ENCODE data around the gene AZIN2. TPM values are rescaled to one million over a fixed set of nuclear protein-coding genes. Genes with fewer than 3 reads are reported as not detected.

The AZIN2 gene
- total and polyA plus RNA-seq, 2 of the 13 experiments (the other 11 are each of a cell fraction or from before 2014, with no cell fraction given) = 1.7 to 3.5 TPM

DNA sequence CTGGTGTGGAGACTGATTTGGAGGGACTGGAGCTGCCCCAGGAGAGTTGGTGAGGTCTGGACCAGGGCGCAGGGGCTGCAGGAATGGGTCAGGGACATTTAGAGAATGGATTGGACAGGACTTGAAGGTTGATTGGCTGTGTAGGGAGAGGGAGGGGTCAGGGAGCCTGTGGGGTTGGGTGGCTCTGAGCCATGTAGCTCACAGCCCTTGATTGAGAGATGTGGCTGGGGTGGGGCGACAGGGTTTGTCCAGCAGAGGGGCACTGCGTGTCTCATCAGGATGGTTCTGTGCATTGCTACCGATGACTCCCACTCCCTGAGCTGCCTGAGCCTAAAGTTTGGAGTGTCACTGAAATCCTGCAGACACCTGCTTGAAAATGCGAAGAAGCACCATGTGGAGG lies 12.1 kb downstream of the AZIN2 start (continued):
- TF ChIP-seq, protein P1, sequence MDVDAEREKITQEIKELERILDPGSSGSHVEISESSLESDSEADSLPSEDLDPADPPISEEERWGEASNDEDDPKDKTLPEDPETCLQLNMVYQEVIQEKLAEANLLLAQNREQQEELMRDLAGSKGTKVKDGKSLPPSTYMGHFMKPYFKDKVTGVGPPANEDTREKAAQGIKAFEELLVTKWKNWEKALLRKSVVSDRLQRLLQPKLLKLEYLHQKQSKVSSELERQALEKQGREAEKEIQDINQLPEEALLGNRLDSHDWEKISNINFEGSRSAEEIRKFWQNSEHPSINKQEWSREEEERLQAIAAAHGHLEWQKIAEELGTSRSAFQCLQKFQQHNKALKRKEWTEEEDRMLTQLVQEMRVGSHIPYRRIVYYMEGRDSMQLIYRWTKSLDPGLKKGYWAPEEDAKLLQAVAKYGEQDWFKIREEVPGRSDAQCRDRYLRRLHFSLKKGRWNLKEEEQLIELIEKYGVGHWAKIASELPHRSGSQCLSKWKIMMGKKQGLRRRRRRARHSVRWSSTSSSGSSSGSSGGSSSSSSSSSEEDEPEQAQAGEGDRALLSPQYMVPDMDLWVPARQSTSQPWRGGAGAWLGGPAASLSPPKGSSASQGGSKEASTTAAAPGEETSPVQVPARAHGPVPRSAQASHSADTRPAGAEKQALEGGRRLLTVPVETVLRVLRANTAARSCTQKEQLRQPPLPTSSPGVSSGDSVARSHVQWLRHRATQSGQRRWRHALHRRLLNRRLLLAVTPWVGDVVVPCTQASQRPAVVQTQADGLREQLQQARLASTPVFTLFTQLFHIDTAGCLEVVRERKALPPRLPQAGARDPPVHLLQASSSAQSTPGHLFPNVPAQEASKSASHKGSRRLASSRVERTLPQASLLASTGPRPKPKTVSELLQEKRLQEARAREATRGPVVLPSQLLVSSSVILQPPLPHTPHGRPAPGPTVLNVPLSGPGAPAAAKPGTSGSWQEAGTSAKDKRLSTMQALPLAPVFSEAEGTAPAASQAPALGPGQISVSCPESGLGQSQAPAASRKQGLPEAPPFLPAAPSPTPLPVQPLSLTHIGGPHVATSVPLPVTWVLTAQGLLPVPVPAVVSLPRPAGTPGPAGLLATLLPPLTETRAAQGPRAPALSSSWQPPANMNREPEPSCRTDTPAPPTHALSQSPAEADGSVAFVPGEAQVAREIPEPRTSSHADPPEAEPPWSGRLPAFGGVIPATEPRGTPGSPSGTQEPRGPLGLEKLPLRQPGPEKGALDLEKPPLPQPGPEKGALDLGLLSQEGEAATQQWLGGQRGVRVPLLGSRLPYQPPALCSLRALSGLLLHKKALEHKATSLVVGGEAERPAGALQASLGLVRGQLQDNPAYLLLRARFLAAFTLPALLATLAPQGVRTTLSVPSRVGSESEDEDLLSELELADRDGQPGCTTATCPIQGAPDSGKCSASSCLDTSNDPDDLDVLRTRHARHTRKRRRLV (CRISPR knock-in tag; IDR thresholded peaks at IDR 0.05) = no peak
- TF ChIP-seq FOXA1 (IDR thresholded peaks at IDR 0.05) (no peak), FOXA1 (CRISPR knock-in tag; IDR thresholded peaks at IDR 0.05) (no peak)

DNA sequence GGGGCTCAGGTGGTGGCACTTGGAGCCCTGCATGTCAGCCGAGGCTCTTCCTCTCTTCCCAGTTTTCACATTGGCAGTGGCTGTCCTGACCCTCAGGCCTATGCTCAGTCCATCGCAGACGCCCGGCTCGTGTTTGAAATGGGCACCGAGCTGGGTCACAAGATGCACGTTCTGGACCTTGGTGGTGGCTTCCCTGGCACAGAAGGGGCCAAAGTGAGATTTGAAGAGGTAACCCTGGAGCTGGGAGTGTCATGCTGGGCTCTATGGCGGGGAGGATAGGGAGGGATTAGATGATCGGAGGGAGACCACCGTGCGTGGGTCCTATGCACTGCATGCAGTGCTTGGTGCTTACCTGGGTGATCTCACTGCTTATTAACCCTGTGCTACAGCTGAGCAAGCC lies 13.5 kb downstream of the AZIN2 start:
- Histone ChIP-seq H4K20me1 (ENCODE audit: insufficient read depth, low read length) (no peaks in the 10 kb centered on the region), H3K79me2 (ENCODE audit: insufficient read depth, low read length) (no peaks in the 10 kb centered on the region), H3K4me3 (replicated peaks in 1 of 3; ENCODE audit: insufficient read depth in 1 of 3, low read depth in 2 of 3, low read length in 3 of 3) (no peak overlapping the region), H3K9me3 (ENCODE audit: low read length) (no peaks in the 10 kb centered on the region), H3K4me2 (ENCODE audit: low read depth, low read length) (no peak overlapping the region), H3K4me1 (ENCODE audit: insufficient read depth, low read length) (no peaks in the 10 kb centered on the region), H3K27me3 (ENCODE audit: control insufficient read depth in 1 of 2, insufficient read depth in 2 of 2, low read length in 2 of 2) (no peaks in the 10 kb centered on the region; a peak in 1 of 5 replicates), H2AFZ (ENCODE audit: low read length) (no peak overlapping the region), H3K36me3 (replicated peaks in 1 of 2; ENCODE audit: control insufficient read depth in 1 of 2, insufficient read depth in 2 of 2, low read length in 2 of 2) (peaks cover 0 to 2% of the 10 kb centered on the region in 2 experiments; a peak in 1 of 5 replicates), H3K27ac (ENCODE audit: extremely low read length, insufficient read depth, low read length) (no peak overlapping the region), H3K9ac (ENCODE audit: insufficient read depth, low read depth, low read length) (no peak overlapping the region)
- CTCF ChIA-PET (ENCODE audit: low intra/inter-chr PET ratio, low total read pairs) = no interaction called here
- 80% methylated on average over 7 of the region's 11 CpGs for WGBS (ENCODE audit: low lambda C conversion rate)
- POLR2A ChIA-PET = no interaction called here
- BruUV-seq (replicated peaks) = no TSS peak
- ATAC-seq (no peak), DNase-seq (ENCODE audit: low spot score) (no peak), FAIRE-seq (no peak)
- intact Hi-C loops (cut with micrococcal nuclease; ENCODE audit: unreplicated experiment) = no loop called here
- in situ Hi-C loops (cut with HindIII; ENCODE audit: extremely low pct_ligation_motif_present, low pct_unique_long_range_greater_than_20kb) = no loop called here
- TF ChIP-seq, protein P2, sequence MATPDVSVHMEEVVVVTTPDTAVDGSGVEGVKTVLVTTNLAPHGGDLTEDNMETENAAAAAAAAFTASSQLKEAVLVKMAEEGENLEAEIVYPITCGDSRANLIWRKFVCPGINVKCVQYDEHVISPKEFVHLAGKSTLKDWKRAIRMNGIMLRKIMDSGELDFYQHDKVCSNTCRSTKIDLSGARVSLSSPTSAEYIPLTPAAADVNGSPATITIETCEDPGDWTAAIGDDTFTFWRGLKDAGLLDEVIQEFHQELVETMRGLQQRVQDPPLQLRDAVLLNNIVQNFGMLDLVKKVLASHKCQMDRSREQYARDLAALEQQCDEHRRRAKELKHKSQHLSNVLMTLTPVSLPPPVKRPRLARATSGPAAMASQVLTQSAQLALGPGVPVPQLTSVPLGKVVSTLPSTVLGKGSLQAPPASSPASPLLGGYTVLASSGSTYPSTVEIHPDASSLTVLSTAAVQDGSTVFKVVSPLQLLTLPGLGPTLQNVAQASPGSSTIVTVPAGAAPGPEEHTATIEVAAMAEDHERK (CRISPR knock-in tag; IDR thresholded peaks at IDR 0.05; ENCODE audit: low read depth) = no peak
- TF ChIP-seq REPIN1 (CRISPR knock-in tag; IDR thresholded peaks at IDR 0.05; ENCODE audit: borderline replicate concordance, low read depth) (no peak), RAD51 (IDR thresholded peaks at IDR 0.05; ENCODE audit: borderline replicate concordance) (no peak), ZNF782 (CRISPR knock-in tag; IDR thresholded peaks at IDR 0.05; ENCODE audit: borderline replicate concordance) (no peak), MTF1 (CRISPR knock-in tag; IDR thresholded peaks at IDR 0.05) (no peak), ZSCAN20 (CRISPR knock-in tag; IDR thresholded peaks at IDR 0.05; ENCODE audit: borderline replicate concordance) (no peak), ZNF205 (CRISPR knock-in tag; IDR thresholded peaks at IDR 0.05) (no peak)
- TF ChIP-seq, protein P3, sequence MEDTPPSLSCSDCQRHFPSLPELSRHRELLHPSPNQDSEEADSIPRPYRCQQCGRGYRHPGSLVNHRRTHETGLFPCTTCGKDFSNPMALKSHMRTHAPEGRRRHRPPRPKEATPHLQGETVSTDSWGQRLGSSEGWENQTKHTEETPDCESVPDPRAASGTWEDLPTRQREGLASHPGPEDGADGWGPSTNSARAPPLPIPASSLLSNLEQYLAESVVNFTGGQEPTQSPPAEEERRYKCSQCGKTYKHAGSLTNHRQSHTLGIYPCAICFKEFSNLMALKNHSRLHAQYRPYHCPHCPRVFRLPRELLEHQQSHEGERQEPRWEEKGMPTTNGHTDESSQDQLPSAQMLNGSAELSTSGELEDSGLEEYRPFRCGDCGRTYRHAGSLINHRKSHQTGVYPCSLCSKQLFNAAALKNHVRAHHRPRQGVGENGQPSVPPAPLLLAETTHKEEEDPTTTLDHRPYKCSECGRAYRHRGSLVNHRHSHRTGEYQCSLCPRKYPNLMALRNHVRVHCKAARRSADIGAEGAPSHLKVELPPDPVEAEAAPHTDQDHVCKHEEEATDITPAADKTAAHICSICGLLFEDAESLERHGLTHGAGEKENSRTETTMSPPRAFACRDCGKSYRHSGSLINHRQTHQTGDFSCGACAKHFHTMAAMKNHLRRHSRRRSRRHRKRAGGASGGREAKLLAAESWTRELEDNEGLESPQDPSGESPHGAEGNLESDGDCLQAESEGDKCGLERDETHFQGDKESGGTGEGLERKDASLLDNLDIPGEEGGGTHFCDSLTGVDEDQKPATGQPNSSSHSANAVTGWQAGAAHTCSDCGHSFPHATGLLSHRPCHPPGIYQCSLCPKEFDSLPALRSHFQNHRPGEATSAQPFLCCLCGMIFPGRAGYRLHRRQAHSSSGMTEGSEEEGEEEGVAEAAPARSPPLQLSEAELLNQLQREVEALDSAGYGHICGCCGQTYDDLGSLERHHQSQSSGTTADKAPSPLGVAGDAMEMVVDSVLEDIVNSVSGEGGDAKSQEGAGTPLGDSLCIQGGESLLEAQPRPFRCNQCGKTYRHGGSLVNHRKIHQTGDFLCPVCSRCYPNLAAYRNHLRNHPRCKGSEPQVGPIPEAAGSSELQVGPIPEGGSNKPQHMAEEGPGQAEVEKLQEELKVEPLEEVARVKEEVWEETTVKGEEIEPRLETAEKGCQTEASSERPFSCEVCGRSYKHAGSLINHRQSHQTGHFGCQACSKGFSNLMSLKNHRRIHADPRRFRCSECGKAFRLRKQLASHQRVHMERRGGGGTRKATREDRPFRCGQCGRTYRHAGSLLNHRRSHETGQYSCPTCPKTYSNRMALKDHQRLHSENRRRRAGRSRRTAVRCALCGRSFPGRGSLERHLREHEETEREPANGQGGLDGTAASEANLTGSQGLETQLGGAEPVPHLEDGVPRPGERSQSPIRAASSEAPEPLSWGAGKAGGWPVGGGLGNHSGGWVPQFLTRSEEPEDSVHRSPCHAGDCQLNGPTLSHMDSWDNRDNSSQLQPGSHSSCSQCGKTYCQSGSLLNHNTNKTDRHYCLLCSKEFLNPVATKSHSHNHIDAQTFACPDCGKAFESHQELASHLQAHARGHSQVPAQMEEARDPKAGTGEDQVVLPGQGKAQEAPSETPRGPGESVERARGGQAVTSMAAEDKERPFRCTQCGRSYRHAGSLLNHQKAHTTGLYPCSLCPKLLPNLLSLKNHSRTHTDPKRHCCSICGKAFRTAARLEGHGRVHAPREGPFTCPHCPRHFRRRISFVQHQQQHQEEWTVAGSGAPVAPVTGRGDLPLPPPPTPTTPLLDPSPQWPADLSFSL (CRISPR knock-in tag; IDR thresholded peaks at IDR 0.05) = no peak

Data from HepG2 (cell line).